Upper lobe of right lung (tissue), 1 donor: ENCODE data around the gene MAML2. TPM values are rescaled to one million over a fixed set of nuclear protein-coding genes. Genes with fewer than 3 reads are reported as not detected.
"Not testable (repeated sequence)": the region's sequence is repeated elsewhere in the genome, so short reads cannot be mapped to it uniquely, and the experiment has no call there.

Source experiments
- ATAC-seq: fragments of 200-7000 bp; cut with Tn5 transposase; one replicate; pipeline ENCODE4 v1.9.1; 2020; ENCODE audit warnings: mild to moderate bottlenecking, moderate library complexity
- DNase-seq: peaks from one replicate; pipeline ENCODE4 v3.0.0-alpha.2; 2020
- H3K27ac ChIP-seq: fragments of 200-600 bp; one replicate; pipeline ENCODE4 v1.8.0; 2022
- H3K27me3 ChIP-seq: fragments of 200-600 bp; one replicate; pipeline ENCODE4 v1.8.0; 2022; ENCODE audit warnings: mild to moderate bottlenecking
- H3K36me3 ChIP-seq: fragments of 200-600 bp; one replicate; pipeline ENCODE4 v1.8.0; 2022
- H3K4me1 ChIP-seq: fragments of 200-600 bp; one replicate; pipeline ENCODE4 v1.8.0; 2022
- H3K4me3 ChIP-seq: fragments of 200-600 bp; one replicate; pipeline ENCODE4 v1.8.0; 2022; ENCODE audit warnings: mild to moderate bottlenecking
- H3K9me3 ChIP-seq: fragments of 200-600 bp; one replicate; pipeline ENCODE4 v1.8.0; 2022
- CTCF ChIP-seq: fragments of 200-600 bp; IDR thresholded peaks from one replicate; pipeline ENCODE4 v1.8.0; 2022; ENCODE audit warnings: antibody characterized with exemption
- intact Hi-C: fragments of 100-400 bp; cut with DNase I; formaldehyde crosslinking; loops from one replicate; pipeline ENCODE4 v1.11.0; 2022
- total RNA-seq: library from RNA; stranded (reverse); fragmentation: NEBNext Ultra II Directional; extraction: Animal tissue kit (Norgen Biotek cat#: 25700); gene quantifications from one replicate; pipeline ENCODE4 v1.2.1, GENCODE V29; 2021
- donor health status: DM: no; HTN: yes; CAD: no; lungs with severe emphysema.

The MAML2 gene
- total RNA-seq, 1 donor from 2014 or later = 27.5 TPM

GRCh38 chr11:96189351-96189750 is 153.6 kb downstream of the MAML2 start:
- DNase-seq = no peak
- Histone ChIP-seq H3K4me1 (peaks cover 23% of the 10 kb centered on the region), H3K27ac (no peak overlapping the region), H3K4me3 (no peak overlapping the region), H3K27me3 (no peaks in the 10 kb centered on the region), H3K9me3 (no peaks in the 10 kb centered on the region), H3K36me3 (no peaks in the 10 kb centered on the region)
- intact Hi-C loops = no loop called here
- no peak for ATAC-seq
- TF ChIP-seq CTCF = no peak

GRCh38 chr11:96188243-96189006 is 154.6 kb downstream of the MAML2 start:
- Histone ChIP-seq H3K9me3 (no peaks in the 10 kb centered on the region), H3K27me3 (no peaks in the 10 kb centered on the region), H3K27ac (peak overlapping the region; percentile 4), H3K36me3 (no peaks in the 10 kb centered on the region), H3K4me1 (peaks cover 14% of the 10 kb centered on the region), H3K4me3 (no peak overlapping the region)
- intact Hi-C loops = no loop called here
- TF ChIP-seq CTCF = no peak
- DNase-seq = no peak
- peak; percentile 85 for ATAC-seq

GRCh38 chr11:96187822-96188221 is 155.2 kb downstream of the MAML2 start:
- Histone ChIP-seq H3K27me3 (no peaks in the 10 kb centered on the region), H3K4me3 (no peak overlapping the region), H3K36me3 (no peaks in the 10 kb centered on the region), H3K4me1 (peaks cover 14% of the 10 kb centered on the region), H3K9me3 (no peaks in the 10 kb centered on the region), H3K27ac (no peak overlapping the region)
- DNase-seq = no peak
- intact Hi-C loops = no loop called here
- peak; percentile 55 for ATAC-seq
- TF ChIP-seq CTCF = no peak

- H3K4me1 ChIP-seq = peaks cover 14% of the 10 kb centered on the region
- ATAC-seq (no peak), DNase-seq (no peak)
- no peak overlapping the region for H3K27ac ChIP-seq
- no peaks in the 10 kb centered on the region for H3K36me3 ChIP-seq
- intact Hi-C loops = no loop called here
- no peak for TF ChIP-seq CTCF
- no peak overlapping the region for H3K4me3 ChIP-seq
- H3K27me3 ChIP-seq = no peaks in the 10 kb centered on the region
- H3K9me3 ChIP-seq = no peaks in the 10 kb centered on the region
Observed at GRCh38 chr11:96186806-96187205, 156.2 kb downstream of the MAML2 start.

- TF ChIP-seq CTCF = no peak
- no peaks in the 10 kb centered on the region for H3K27me3 ChIP-seq
- no peak overlapping the region for H3K27ac ChIP-seq
- peaks cover 14% of the 10 kb centered on the region for H3K4me1 ChIP-seq
- DNase-seq (no peak), ATAC-seq (no peak)
- no peak overlapping the region for H3K4me3 ChIP-seq
- H3K36me3 ChIP-seq = no peaks in the 10 kb centered on the region
- intact Hi-C loops = no loop called here
- H3K9me3 ChIP-seq = no peaks in the 10 kb centered on the region
Observed at GRCh38 chr11:96185220-96185768, 157.7 kb downstream of the MAML2 start.

- H3K36me3 ChIP-seq, H3K4me1 ChIP-seq, DNase-seq, H3K27ac ChIP-seq, H3K27me3 ChIP-seq, intact Hi-C loops, H3K9me3 ChIP-seq, ATAC-seq, H3K4me3 ChIP-seq: not testable (repeated sequence)
Observed at GRCh38 chr11:96180937-96181336, 162.1 kb downstream of the MAML2 start.
